SKM-1 (cell line): ENCODE results near the gene LPXN.
"Not testable (repeated sequence)": the region's sequence is repeated elsewhere in the genome, so short reads cannot be mapped to it uniquely, and the experiment has no call there.

Source experiments
- DNase-seq: peaks from one replicate; lab custom pipeline; 2025; ENCODE audit not compliant: unreplicated experiment; lab: John Stamatoyannopoulos, UW

The LPXN gene

GRCh38 chr11:58579192-58580129, 3.8 kb upstream of the LPXN start:
- peak; percentile 86 for DNase-seq

- DNase-seq, result peak; percentile 92
These were observed 3.1 kb upstream of the LPXN start, which contains the start of gene ZFP91 for GRCh38 chr11:58578635-58579191. ZFP91 (plus strand) TSS chr11:58579063; CDS start chr11:58579282, 219 bp downstream.

GRCh38 chr11:58578136-58578634, 2.5 kb upstream of the LPXN start:
- DNase-seq, result peak; percentile 99

GRCh38 chr11:58577555-58578135, 2.0 kb upstream of the LPXN start:
- peak; percentile 78 for DNase-seq

GRCh38 chr11:58576887-58577471, 1.3 kb upstream of the LPXN start:
- no peak for DNase-seq

GRCh38 chr11:58574881-58575280, 775 bp downstream of the LPXN start:
- DNase-seq, result no peak

- no peak for DNase-seq
These were observed 2.1 kb downstream of the LPXN start for GRCh38 chr11:58573451-58574104.

- not testable (repeated sequence) for DNase-seq
These were observed 2.8 kb downstream of the LPXN start for GRCh38 chr11:58572906-58573305.

GRCh38 chr11:58567889-58568512, 7.7 kb downstream of the LPXN start:
- peak; percentile 29 for DNase-seq

GRCh38 chr11:58564231-58564630, 11.4 kb downstream of the LPXN start:
- no peak for DNase-seq

- no peak for DNase-seq
These were observed 13.3 kb downstream of the LPXN start for GRCh38 chr11:58562375-58562800.

GRCh38 chr11:58561394-58562098, 14.1 kb downstream of the LPXN start:
- DNase-seq, result no peak

- no peak for DNase-seq
These were observed 14.8 kb downstream of the LPXN start for GRCh38 chr11:58560842-58561241.

GRCh38 chr11:58549644-58550043, 26.0 kb downstream of the LPXN start:
- no peak for DNase-seq

GRCh38 chr11:58546841-58547240, 28.8 kb downstream of the LPXN start:
- DNase-seq, result no peak

- DNase-seq, result no peak
These were observed 43.8 kb downstream of the LPXN start for GRCh38 chr11:58531865-58532341.

- no peak for DNase-seq
These were observed 45.4 kb downstream of the LPXN start for GRCh38 chr11:58530236-58530635.

- no peak for DNase-seq
These were observed 48.2 kb downstream of the LPXN start for GRCh38 chr11:58527429-58527828.

- DNase-seq, result no peak
These were observed 48.9 kb downstream of the LPXN start for GRCh38 chr11:58526721-58527120.
